HG03457 (cell line): ENCODE measurements around the gene RASAL2.
"Not testable (repeated sequence)": the region's sequence is repeated elsewhere in the genome, so short reads cannot be mapped to it uniquely, and the experiment has no call there.

Experiments used
- ATAC-seq: cut with Tn5 transposase; IDR thresholded peaks from one replicate; pipeline ENCODE4 v1.9.1; 2021; ENCODE audit warnings: moderate number of reproducible peaks; ENCODE audit not compliant: unreplicated experiment

RASAL2 gene

DNA sequence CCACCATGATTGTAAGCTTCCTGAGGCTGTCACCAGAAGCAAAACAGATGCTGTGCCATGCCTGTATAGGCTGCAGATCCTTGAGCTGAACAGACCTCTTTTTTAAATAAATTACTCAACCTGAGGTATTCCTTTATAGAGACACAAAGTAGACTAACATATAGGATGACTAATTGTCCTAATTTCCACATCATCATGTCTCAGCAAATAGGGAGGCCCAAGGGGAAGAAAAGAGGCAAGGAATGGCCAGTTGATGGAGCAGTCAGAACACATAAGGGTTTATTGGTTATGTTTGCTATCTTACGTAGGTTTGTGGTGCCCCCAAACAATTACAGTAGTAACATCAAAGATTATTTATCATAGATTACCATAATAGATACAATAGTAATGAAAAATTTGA, 126.2 kb downstream of the RASAL2 start:
- ATAC-seq, result no peak

GRCh38 chr1:178223289-178223688, 129.4 kb downstream of the RASAL2 start:
- ATAC-seq, result no peak

DNA sequence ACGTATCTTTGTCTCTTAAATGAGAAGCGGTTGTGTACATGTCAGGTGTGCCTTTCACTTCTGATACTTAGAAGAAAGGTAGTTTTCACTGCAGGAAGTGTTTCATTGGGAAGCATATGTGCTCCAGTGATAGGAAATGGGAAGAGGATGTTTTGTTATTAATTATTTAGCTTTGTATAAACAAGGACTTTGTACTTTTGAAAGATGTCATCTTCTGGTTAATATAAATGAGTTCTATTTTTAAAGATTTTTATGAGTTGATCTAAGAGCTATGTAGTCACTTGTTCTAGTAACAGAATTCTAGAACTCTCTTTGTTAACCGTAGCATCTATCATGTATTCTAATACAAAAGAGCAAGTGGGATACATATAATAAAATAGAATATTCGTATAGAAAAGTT, 130.5 kb downstream of the RASAL2 start:
- no peak for ATAC-seq

DNA sequence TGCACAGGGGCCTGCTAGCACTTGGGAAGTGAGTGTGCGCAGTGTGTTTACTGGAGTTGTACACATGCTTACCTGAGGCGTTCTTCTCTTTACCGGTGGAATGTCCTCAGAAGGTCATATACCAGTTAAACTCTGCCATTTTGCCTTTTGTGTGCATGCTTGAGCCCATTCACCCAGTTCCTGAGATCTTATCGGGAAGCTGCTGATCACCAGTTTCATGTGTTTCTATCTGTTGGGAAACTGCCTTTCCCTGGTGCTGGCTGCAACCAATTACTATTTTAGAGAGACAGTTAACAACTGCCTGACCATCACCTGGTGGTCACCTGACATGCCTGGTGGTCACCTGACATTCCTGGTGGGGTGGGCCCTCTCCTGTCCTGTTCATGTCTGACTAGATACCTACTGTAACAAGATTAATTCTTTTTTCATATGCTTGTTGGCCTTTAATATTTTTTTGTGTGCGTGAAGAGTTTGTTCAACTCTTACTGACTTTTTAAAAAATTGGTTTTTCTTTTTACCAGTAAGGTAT, 137.0 kb downstream of the RASAL2 start:
- no peak for ATAC-seq

DNA sequence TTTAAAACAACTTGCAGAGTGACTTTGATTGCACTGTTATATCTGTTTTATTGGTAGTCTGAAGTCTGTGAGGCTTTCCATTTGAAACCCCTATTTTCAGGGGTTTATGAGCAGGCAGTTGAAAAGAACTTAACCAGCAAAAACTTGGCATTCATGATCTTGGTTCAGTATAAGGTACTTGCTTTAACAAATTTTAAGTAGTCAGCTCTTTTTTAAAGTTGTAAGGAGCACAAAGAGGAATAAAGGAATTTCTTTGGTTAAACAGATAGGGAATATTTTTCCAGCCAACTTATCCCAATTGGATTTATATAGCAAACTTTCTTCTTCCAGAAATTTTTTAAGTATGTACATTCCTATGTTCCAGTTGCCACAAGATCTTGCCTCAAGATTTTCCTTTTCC, 138.2 kb downstream of the RASAL2 start:
- ATAC-seq, result no peak

DNA sequence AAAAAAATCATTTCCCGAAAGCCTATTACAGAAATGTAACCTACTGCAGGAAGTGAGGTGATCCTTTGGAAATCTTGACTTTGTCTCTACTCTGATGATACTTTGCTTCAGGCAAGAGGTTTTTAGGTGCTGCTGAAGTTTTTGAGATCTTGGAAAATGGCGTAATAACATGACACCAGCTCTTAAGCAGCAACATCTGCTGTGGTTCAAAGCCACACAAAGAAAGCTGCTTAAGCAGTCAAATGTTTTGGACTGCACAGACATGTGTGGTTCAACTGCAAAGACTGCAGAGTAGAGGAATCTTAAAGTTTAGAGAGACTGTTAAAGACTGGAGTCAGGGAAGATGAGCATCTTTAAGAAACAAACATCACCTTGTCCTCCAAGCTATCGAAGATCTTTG, 139.0 kb downstream of the RASAL2 start:
- no peak for ATAC-seq

GRCh38 chr1:178237121-178237520, 143.2 kb downstream of the RASAL2 start:
- no peak for ATAC-seq

- no peak for ATAC-seq
Observed at GRCh38 chr1:178238722-178239510, 145.0 kb downstream of the RASAL2 start.

GRCh38 chr1:178241057-178241456, 147.2 kb downstream of the RASAL2 start:
- no peak for ATAC-seq

DNA sequence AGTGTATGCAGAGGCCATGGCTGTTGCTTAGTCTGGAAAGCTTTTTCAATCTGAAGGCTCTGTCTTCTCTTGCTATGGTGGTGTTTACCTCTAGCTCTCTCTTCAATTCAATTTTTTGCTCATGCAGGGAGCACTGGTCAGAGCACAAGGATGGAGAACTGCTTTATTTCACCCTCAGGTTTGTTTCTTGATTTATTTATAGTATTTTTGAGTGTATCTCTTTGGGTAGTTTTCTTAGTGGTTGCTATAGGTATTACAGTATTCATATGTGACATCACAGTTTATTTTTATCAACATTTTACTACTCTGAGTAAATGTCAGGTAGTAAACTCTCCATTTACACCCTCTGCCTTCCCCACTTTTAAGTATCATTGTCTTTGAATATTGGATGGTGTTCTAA, 147.9 kb downstream of the RASAL2 start:
- no peak for ATAC-seq

- no peak for ATAC-seq
Observed at GRCh38 chr1:178243119-178243518, 149.2 kb downstream of the RASAL2 start.

GRCh38 chr1:178243890-178244289, 150.0 kb downstream of the RASAL2 start:
- ATAC-seq, result no peak

DNA sequence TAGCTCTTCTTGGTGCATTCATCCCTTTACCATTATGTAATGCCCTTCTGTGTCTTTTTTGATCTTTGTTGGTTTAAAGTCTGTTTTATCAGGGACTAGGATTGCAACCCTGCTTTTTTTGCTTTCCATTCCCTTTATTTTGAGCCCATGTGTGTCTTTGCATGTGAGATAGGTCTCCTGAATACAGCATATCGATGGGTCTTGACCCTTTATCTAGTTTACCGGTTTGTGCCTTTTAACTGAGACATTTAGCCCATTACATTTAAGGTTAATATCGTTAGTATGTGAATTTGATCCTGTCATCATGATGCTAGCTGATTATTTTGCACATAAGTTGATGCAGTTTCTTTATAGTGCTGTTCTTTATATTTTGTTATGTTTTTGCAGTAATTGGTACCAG, 154.4 kb downstream of the RASAL2 start:
- ATAC-seq, result not testable (repeated sequence)

DNA sequence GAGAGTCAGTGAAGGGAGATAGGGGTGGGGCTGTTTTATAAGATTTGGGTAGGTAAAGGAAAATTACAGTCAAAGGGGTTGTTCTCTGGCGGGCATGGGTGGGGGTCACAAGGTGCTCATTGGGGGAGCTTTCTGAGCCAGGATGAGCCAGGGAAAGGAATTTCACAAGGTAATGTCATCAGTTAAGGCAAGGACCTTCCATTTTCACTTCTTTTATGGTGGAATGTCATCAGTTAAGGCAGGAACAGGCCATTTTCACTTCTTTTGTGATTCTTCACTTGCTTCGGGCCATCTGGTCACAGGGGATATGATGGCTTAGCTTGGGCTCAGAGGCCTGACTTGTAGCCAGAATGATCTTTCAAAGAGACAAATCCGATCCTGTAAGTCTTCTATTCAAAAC, 159.7 kb downstream of the RASAL2 start:
- not testable (repeated sequence) for ATAC-seq

DNA sequence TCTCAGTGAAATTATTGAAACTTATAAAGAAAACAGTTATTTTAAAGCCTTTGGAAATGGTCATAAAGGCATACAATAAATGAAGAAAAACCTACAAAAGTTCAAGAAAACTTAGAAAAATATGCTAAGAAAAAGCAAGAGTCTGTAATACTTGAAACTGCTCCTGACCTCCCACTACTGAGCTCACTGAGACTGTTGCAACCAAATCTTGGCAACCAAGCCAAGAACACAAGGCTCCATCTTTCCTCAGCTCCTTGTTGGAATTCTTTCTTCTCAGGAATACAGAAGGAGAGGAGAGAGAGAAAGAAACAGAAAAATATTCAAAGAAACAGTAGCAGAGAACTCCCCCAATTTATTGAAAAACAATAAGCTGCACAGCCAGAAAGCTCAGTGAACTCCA, 160.5 kb downstream of the RASAL2 start:
- no peak for ATAC-seq

DNA sequence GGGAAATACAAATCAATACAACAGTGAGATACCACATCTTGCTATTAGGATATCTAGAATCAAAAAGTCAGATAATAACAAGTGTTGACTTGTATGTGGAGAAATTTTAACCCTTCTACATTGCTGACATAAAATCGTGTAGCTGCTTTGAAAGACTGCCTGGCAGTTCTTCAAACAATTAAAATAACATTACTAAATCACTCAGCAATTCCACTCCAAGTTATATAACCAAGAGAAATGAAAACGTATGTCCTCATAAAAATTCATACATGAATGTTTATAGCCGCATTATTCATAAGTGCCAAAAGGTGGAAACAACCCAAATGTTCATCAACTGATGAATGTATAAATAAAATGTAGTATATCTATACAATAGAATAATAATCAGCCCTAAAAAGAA, 164.6 kb downstream of the RASAL2 start:
- no peak for ATAC-seq

GRCh38 chr1:178262120-178262500, 168.2 kb downstream of the RASAL2 start:
- ATAC-seq, result no peak

GRCh38 chr1:178263341-178263740, 169.4 kb downstream of the RASAL2 start:
- no peak for ATAC-seq

DNA sequence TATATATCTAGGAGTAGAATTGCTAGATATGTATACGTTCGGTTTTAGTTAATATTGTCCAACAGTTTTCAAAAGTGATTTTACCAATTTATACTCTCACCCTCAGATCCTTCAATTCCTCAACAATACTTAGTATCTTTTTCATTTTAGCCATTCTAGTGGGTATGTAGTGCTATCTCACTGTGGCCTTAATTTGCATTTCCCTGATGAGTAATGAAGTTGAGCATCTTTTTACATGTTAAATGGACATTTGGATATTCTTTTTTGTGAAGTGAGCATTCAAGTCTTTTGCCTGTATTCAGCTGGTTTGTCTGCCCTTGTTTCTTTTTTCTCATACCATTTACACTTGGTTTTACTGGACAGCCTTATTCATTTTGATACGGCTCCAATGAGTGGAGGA, 172.2 kb downstream of the RASAL2 start:
- no peak for ATAC-seq

DNA sequence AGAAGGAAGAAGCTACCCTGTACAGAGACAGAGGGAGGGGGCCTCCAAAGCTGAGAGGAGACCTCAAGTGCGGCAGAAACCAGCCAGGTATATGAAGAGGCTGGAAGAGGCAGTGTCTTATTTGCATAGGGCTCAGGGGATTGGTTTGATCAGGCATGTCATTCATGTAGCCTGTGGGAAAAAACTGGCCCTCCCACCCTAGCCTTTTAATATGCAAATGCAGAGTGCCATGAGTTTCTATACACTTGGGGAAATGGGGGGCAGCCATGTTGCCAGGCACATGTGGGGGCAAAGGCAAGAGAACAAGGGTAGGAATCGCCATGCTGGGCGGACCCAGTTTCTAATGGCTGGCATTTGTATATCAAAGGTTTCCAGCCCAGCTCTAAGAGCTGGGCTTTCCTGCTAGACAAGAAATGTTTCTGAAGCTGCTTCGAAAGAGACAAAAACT, 172.7 kb downstream of the RASAL2 start:
- no peak for ATAC-seq

DNA sequence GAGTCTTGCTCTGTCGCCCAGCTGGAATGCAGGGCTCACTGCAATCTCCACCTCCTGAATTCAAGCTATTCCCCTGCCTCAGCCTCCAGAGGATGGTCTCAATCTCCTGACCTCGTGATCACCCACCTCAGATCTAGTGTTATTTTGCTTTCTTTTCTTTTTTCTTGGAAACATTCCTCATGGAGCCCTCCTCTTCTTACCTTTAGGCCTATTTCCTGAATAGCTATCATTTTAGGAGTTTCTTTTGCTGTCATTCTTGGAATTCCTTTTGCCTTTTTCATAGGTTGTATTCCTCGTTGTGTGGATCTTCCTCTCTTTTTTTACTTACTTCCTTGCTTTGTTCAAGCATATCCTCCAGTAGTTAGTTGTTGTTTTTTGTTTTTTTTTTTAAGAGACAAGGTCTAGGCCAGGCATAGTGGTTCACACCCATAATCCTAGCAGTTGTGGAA, 173.8 kb downstream of the RASAL2 start:
- no peak for ATAC-seq

DNA sequence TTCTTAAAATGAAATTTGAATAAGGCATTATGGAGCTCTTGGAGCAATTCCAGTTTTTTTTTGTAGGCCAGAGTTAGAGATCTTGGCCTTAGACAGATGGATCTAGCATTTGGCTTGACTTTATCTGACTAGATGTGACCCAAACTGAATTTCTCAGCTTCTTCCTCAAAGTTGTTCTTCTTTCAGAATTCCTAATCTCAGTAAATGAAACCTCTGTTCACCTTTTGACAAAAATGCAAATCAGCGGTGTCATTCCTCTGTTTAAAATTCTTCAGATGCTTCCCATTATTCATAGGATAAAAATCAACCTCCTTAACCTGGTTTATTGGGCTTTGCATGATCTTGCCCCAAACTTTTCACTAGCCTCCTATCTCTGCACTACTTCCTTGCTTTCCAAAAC, 177.6 kb downstream of the RASAL2 start:
- ATAC-seq, result no peak
